H1 (cell line): ENCODE data around the gene HSD17B13. TPM values are rescaled to one million over a fixed set of nuclear protein-coding genes. Genes with fewer than 3 reads are reported as not detected.

Experiments
- CTCF ChIA-PET: fragments of 300-600 bp; sonication (Branson Sonifier 250); formaldehyde crosslinking; loops from one replicate; lab custom pipeline; 2021; ENCODE audit not compliant: partially characterized antibody; lab: Charles Lee
- POLR2A ChIA-PET: fragments of 300-600 bp; sonication (Branson Sonifier 250); formaldehyde crosslinking; loops from one replicate; lab custom pipeline; 2021; ENCODE audit warnings: inconsistent platforms; ENCODE audit not compliant: partially characterized antibody; lab: Charles Lee
- DNase-seq, 2 experiments: peaks; one replicate each; pipeline versions ENCODE4 v3.0.0 to v3.0.0-alpha.2; 2010 to 2022; ENCODE audit warnings: low spot score in 2 of 2, low read depth in 1 of 2, mixed read lengths in 1 of 2
- FAIRE-seq: peaks from 2 replicates; lab custom pipeline; 2011; peaks lifted over from hg19 to GRCh38; lab: Jason Lieb, UNC
- H2AFZ ChIP-seq: 2 replicates; pipeline ENCODE4 v1.8.1; 2012; ENCODE audit warnings: low read length, inconsistent platforms
- H2AK5ac ChIP-seq: 2 replicates; pipeline ENCODE4 v1.6.1; 2013; ENCODE audit warnings: low read depth, low read length
- H2BK120ac ChIP-seq: replicated peaks from 2 replicates; pipeline ENCODE3; 2013; ENCODE audit warnings: low read depth, low read length, inconsistent platforms
- H2BK12ac ChIP-seq: 2 replicates; pipeline ENCODE4 v1.6.1; 2013; ENCODE audit warnings: low read depth, low read length
- H2BK15ac ChIP-seq: 2 replicates; pipeline ENCODE4 v1.6.1; 2013; ENCODE audit warnings: low read length
- H2BK20ac ChIP-seq: 2 replicates; pipeline ENCODE4 v1.6.1; 2013; ENCODE audit warnings: low read length
- H2BK5ac ChIP-seq: 2 replicates; pipeline ENCODE4 v1.6.1; 2013; ENCODE audit warnings: low read depth, low read length
- H3K14ac ChIP-seq: 2 replicates; pipeline ENCODE4 v1.6.1; 2013; ENCODE audit warnings: inconsistent platforms; ENCODE audit not compliant: insufficient read length
- H3K18ac ChIP-seq: 2 replicates; pipeline ENCODE4 v1.6.1; 2013; ENCODE audit warnings: low read length; ENCODE audit errors: extremely low read depth
- H3K23ac ChIP-seq: 2 replicates; pipeline ENCODE4 v1.6.1; 2013; ENCODE audit warnings: inconsistent platforms; ENCODE audit not compliant: insufficient read length
- H3K23me2 ChIP-seq: 2 replicates; pipeline ENCODE4 v1.6.1; 2013; ENCODE audit warnings: low read depth, low read length
- H3K27ac ChIP-seq: 2 replicates; pipeline ENCODE4 v1.6.1; 2011; ENCODE audit warnings: low read depth, low read length, inconsistent platforms
- H3K27me3 ChIP-seq, 4 experiments: replicated peaks in 1 of 4; 1 replicate in 1 of 4; 2 replicates in 3 of 4; pipeline versions ENCODE4 v1.6.1 to v1.8.1; 2011 to 2013; ENCODE audit warnings: low read length in 3 of 4, mild to moderate bottlenecking in 3 of 4, inconsistent platforms in 2 of 4, mixed read lengths in 2 of 4, moderate library complexity in 1 of 4; ENCODE audit not compliant: control insufficient read depth in 3 of 4, insufficient read depth in 3 of 4; ENCODE audit errors: extremely low read depth in 1 of 4
- H3K36me3 ChIP-seq, 4 experiments: 2 replicates each; pipeline versions ENCODE4 v1.6.1 to v1.8.1; 2011 to 2013; ENCODE audit warnings: mild to moderate bottlenecking in 4 of 4, low read length in 3 of 4, moderate library complexity in 2 of 4, control low read depth in 1 of 4, inconsistent platforms in 1 of 4; ENCODE audit not compliant: insufficient read depth in 4 of 4, control insufficient read depth in 2 of 4
- H3K4ac ChIP-seq: replicated peaks from 2 replicates; pipeline ENCODE3; 2013; ENCODE audit warnings: low read length, low read depth, mixed read lengths, inconsistent platforms; ENCODE audit not compliant: insufficient read length
- H3K4me1 ChIP-seq, 4 experiments: replicated peaks in 1 of 4; 1 replicate in 1 of 4; 2 replicates in 3 of 4; pipeline versions ENCODE4 v1.6.1 to v1.8.1; 2011 to 2013; ENCODE audit warnings: low read length in 3 of 4, inconsistent platforms in 2 of 4, mixed read lengths in 1 of 4; ENCODE audit not compliant: insufficient read depth in 4 of 4, control insufficient read depth in 3 of 4
- H3K4me2 ChIP-seq, 2 experiments: 2 replicates each; pipeline versions ENCODE4 v1.6.1 to v1.8.1; 2011 to 2013; ENCODE audit warnings: low read depth in 2 of 2, low read length in 2 of 2, control low read depth in 1 of 2, inconsistent platforms in 1 of 2, mild to moderate bottlenecking in 1 of 2; ENCODE audit not compliant: insufficient read depth in 1 of 2
- H3K4me3 ChIP-seq, 4 experiments: fragments of 200-600, 300-600 bp in 1 of 4; sonication (generic), shearing (Covaris generic), sonication (Bioruptor Twin) in 1 of 4; 2 replicates each; pipeline versions ENCODE4 v1.5.1 to v1.8.1; 2011 to 2016; ENCODE audit warnings: low read length in 4 of 4, low read depth in 3 of 4, control low read depth in 2 of 4, inconsistent platforms in 2 of 4, mild to moderate bottlenecking in 2 of 4, mixed read lengths in 1 of 4, moderate library complexity in 1 of 4; ENCODE audit not compliant: insufficient read depth in 2 of 4; ENCODE audit errors: extremely low read depth in 1 of 4
- H3K56ac ChIP-seq: replicated peaks from 2 replicates; pipeline ENCODE3; 2013; ENCODE audit warnings: low read depth, mild to moderate bottlenecking, mixed read lengths, low read length, inconsistent platforms; ENCODE audit not compliant: insufficient read length
- H3K79me1 ChIP-seq: 2 replicates; pipeline ENCODE4 v1.6.1; 2013; ENCODE audit warnings: low read depth, low read length, control low read depth
- H3K79me2 ChIP-seq, 2 experiments: 2 replicates each; pipeline versions ENCODE4 v1.6.1 to v1.8.1; 2012 to 2013; ENCODE audit warnings: low read length in 2 of 2, mild to moderate bottlenecking in 2 of 2, inconsistent platforms in 1 of 2; ENCODE audit not compliant: insufficient read depth in 2 of 2, control insufficient read depth in 1 of 2
- H3K9ac ChIP-seq, 4 experiments: replicated peaks in 1 of 4; 1 replicate in 1 of 4; 2 replicates in 3 of 4; pipeline versions ENCODE4 v1.6.1 to v1.8.1; 2011 to 2013; ENCODE audit warnings: low read depth in 3 of 4, low read length in 3 of 4, control low read depth in 2 of 4, mild to moderate bottlenecking in 2 of 4, moderate library complexity in 2 of 4, inconsistent platforms in 1 of 4; ENCODE audit errors: extremely low read depth in 1 of 4
- H3K9me3 ChIP-seq, 2 experiments: 2 replicates each; pipeline versions ENCODE4 v1.6.1 to v1.8.1; 2012 to 2013; ENCODE audit warnings: mild to moderate bottlenecking in 2 of 2, moderate library complexity in 2 of 2, control low read depth in 1 of 2, inconsistent platforms in 1 of 2, low read depth in 1 of 2, low read length in 1 of 2, mixed read lengths in 1 of 2; ENCODE audit not compliant: insufficient read depth in 2 of 2
- H4K20me1 ChIP-seq, 2 experiments: replicated peaks in 1 of 2; 2 replicates each; pipeline versions ENCODE3 to v1.8.1; 2011 to 2013; ENCODE audit warnings: inconsistent platforms in 2 of 2, low read length in 2 of 2, mild to moderate bottlenecking in 1 of 2; ENCODE audit not compliant: insufficient read depth in 2 of 2, control insufficient read depth in 1 of 2
- H4K5ac ChIP-seq: 2 replicates; pipeline ENCODE4 v1.6.1; 2013; ENCODE audit warnings: low read length, low read depth, mixed read lengths, inconsistent platforms; ENCODE audit not compliant: insufficient read length
- H4K8ac ChIP-seq: 2 replicates; pipeline ENCODE4 v1.8.0; 2013; ENCODE audit warnings: mild to moderate bottlenecking, moderate library complexity, low read length, inconsistent platforms; ENCODE audit not compliant: insufficient read depth; ENCODE audit errors: extremely low read depth
- H4K91ac ChIP-seq: replicated peaks from 2 replicates; pipeline ENCODE3; 2013; ENCODE audit warnings: low read length, mixed read lengths, inconsistent platforms; ENCODE audit not compliant: insufficient read length
- HDAC2 ChIP-seq, 2 experiments: fragments of 300-600 bp in 1 of 2; sonication (generic) in 1 of 2; IDR thresholded peaks; 2 replicates each; pipeline ENCODE4 v1.6.1; 2011 to 2012; ENCODE audit warnings: low read depth in 2 of 2, low read length in 2 of 2, mild to moderate bottlenecking in 2 of 2, moderate library complexity in 2 of 2, borderline replicate concordance in 1 of 2, inconsistent platforms in 1 of 2
- POLR2A ChIP-seq, 2 experiments: IDR thresholded peaks; 1 replicate in 1 of 2; 2 replicates in 1 of 2; pipeline ENCODE4 v1.6.1; 2011; ENCODE audit warnings: low read depth in 2 of 2, low read length in 2 of 2, mild to moderate bottlenecking in 2 of 2; ENCODE audit errors: control extremely low read depth in 1 of 2
- SAP30 ChIP-seq: fragments of 300-600 bp; sonication (generic); IDR thresholded peaks from 2 replicates; pipeline ENCODE4 v1.7.1; 2012; ENCODE audit warnings: low read length, moderate library complexity, mild to moderate bottlenecking, inconsistent platforms; ENCODE audit not compliant: insufficient read depth, insufficient replicate concordance
- USF2 ChIP-seq: IDR thresholded peaks from 2 replicates; pipeline ENCODE4 v1.6.1; 2011; ENCODE audit warnings: low read length, improper control_type of control experiment
- YY1 ChIP-seq: IDR thresholded peaks from 2 replicates; pipeline ENCODE4 v1.6.1; 2011; ENCODE audit warnings: low read depth, mild to moderate bottlenecking, low read length
- polyA plus RNA-seq, 7 experiments: library from polyadenylated mRNA; depleted of rRNA in 3 of 7; stranded (reverse) in 5 of 7; unstranded in 2 of 7; fragments of >200 nt in 5 of 7; fragments of 200-250 nt in 2 of 7; gene quantifications; 1 replicate in 5 of 7; 2 replicates in 1 of 7; 4 replicates in 1 of 7; pipeline versions ENCODE4 v1.2.1 to v1.2.3, GENCODE V29; 2011 to 2013; ENCODE audit warnings: missing spikeins in 2 of 7, mixed read lengths in 2 of 7
- total RNA-seq: library from RNA; stranded (reverse); fragmentation: NEBNext Ultra II Directional; extraction: Animal tissue kit (Norgen Biotek cat#: 25700); gene quantifications from 2 replicates; pipeline ENCODE4 v1.2.1, GENCODE V29; 2021

The HSD17B13 gene
- total and polyA plus RNA-seq, 2 of the 8 experiments (the other 6 are each of a cell fraction or from before 2014, with no cell fraction given), result 0.09 to 0.13 TPM

- no peak for TF ChIP-seq YY1
These were observed 47.4 kb downstream of the HSD17B13 start (continued) for GRCh38 chr4:87275311-87275710.

- H2BK20ac ChIP-seq, result no peak overlapping the region
- no peak overlapping the region for H2BK5ac ChIP-seq
- no peak overlapping the region for H3K4me3 ChIP-seq
- H2AFZ ChIP-seq, result no peak overlapping the region
- no peaks in the 10 kb centered on the region for H3K9me3 ChIP-seq
- H3K14ac ChIP-seq, result no peak overlapping the region
- no peaks in the 10 kb centered on the region for H3K4me1 ChIP-seq
- no peak overlapping the region for H2BK120ac ChIP-seq
- H3K36me3 ChIP-seq, result no peaks in the 10 kb centered on the region
- no peak overlapping the region for H3K18ac ChIP-seq
- H3K4me2 ChIP-seq, result no peak overlapping the region
- H3K4ac ChIP-seq, result no peak overlapping the region
- H3K9ac ChIP-seq, result no peak overlapping the region
- H2BK12ac ChIP-seq, result no peak overlapping the region
- H4K20me1 ChIP-seq, result no peaks in the 10 kb centered on the region
- H3K27me3 ChIP-seq, result no peaks in the 10 kb centered on the region
- ChIA-PET CTCF (interaction anchor here (0.7 to 2.0 kb wide), 5 partner anchors 101 to 814 kb away, joined by 3 to 9 read pairs (median 4); no protein-coding TSS in a partner anchor), POLR2A (interaction anchor here (1.1 kb wide), 1 partner anchor 55 kb away, joined by 3 read pairs; no protein-coding TSS in a partner anchor)
- no peak for TF ChIP-seq SAP30
- no peak for TF ChIP-seq USF2
- TF ChIP-seq HDAC2 (IDR thresholded peaks at IDR 0.05; ENCODE audit: borderline replicate concordance in 1 of 2, low read depth in 2 of 2, low read length in 2 of 2), result no peak
- no peak for TF ChIP-seq POLR2A (IDR thresholded peaks at IDR 0.05; ENCODE audit: control extremely low read depth in 1 of 2, low read depth in 2 of 2, low read length in 2 of 2)
- H2BK15ac ChIP-seq, result no peak overlapping the region
- no peak overlapping the region for H2AK5ac ChIP-seq
- H3K79me1 ChIP-seq, result no peaks in the 10 kb centered on the region
- no peaks in the 10 kb centered on the region for H3K79me2 ChIP-seq
- no peak for FAIRE-seq
- H4K5ac ChIP-seq, result no peak overlapping the region
- no peak overlapping the region for H4K91ac ChIP-seq
- DNase-seq, result no peak
- no peak overlapping the region for H3K23ac ChIP-seq
- no peak overlapping the region for H3K27ac ChIP-seq
- H3K23me2 ChIP-seq, result no peaks in the 10 kb centered on the region; the same call in 1 of the 2 replicates
- H3K56ac ChIP-seq, result no peak overlapping the region
- no peak overlapping the region for H4K8ac ChIP-seq
These were observed 47.9 kb downstream of the HSD17B13 start for GRCh38 chr4:87274803-87275202.
